ENCODE data around the gene TMEM132D.

Gene TMEM132D

DNA sequence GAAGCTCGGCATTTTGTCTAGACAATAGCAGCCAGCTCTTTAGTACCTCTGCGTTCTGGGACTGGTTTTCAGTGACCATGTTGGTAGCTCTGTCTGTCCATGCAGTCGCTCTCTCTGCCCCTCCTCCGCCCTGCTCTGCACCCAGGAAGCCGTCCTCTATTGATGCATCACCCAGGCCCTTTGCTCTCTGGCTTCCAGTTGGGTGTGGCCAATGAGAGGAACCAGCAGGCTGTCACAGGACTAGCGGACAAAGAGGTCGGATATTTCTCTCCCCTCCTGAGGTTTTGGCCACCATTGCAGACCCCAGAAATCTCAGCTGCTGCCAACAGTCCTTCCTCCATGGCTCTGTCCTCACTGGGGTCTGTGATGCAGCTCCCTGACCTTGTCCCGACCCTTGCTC, 180.6 kb downstream of the TMEM132D start:
- DNase-seq: no peak

DNA sequence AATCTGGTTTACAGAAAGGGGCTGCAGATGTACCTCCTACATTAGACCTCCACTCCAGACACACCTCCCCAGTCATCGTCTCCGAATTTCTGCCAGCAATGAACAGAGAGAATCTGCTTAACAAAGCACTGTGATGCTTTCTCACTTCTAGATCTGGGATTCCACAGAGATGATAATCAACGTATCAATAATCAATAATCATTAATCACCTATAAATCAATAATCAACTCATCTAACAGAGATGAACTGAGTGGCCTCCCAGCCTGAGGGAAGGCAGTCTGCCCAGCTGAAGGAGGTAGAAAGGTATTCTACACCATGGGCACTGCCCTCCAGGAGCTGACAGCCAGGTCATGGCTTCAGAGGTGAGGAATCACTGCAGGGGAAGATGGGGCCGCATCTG, 183.2 kb downstream of the TMEM132D start:
- no peak for DNase-seq

DNA sequence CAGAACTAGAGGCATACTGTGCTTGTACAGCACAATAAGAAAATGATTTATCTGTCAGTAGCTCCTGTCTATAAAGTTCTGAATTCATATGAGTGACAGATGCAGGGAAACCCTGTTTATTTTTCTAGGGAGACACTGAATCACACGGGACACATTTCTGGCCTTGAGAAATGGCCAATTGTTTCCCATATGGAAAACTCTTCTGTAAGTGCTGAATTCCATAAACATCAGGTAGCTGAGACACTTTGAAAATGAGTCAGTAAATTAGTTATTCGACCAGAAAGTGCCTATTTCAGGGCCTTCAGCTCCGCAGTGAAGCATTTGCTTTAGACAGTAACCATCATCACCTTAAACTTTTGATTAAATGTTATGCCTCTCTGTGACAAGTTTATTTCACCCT, 184.4 kb downstream of the TMEM132D start:
- DNase-seq: peak; percentile 15

DNA sequence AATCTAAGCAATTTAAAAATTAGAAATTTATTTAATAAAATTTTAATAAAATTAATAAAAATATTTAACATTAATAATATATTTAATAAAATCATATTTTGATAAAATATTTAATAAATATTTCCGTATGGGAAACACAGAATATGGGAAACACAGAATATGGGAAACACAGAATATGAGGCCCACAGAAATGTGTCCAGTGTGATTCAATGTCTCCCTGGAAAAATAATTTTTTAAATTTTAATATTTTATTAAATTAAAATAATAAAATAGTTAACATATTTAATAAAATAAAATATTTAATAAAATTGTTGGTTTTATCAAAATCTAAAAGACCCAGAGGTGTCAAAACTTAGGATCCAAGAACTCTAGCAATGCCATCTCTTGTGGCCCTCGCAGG, 186.4 kb downstream of the TMEM132D start:
- DNase-seq: no peak

DNA sequence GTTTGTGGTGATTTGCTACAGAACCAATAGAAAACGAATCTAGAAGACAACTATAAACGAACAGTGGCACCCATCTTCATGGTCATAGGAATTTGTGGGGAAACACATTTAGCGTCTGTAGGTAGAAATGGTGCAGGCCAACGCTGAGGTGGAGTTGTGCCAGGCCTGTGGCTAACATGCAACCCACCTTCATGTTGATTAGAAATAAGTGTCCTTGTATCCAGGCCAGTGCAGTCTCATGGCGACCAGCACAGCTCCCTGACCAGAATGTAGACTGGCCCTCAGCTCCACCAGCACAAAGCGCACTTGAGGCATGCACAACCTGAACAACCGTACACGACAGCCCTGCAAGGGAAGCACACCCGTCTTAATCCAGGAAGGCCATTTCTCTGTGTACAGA, 187.0 kb downstream of the TMEM132D start:
- no peak for DNase-seq

DNA sequence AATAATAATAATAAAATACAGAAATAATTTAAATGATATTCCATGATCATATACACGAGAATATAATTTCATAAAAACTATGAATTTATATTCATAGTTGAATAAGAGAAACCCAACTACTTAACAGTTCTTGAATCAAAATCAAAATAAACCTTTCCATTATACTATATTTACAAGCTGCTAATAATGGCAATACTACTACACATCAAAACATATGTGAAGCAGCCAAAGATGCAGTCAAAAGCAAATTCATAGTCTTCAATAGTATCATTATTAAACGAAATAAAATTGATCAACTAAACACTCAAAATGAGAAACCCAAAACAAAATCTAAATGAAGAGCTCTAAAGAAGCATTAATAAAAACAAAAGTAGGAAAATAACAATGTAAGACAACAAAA, 197.1 kb downstream of the TMEM132D start:
- DNase-seq: no peak

DNA sequence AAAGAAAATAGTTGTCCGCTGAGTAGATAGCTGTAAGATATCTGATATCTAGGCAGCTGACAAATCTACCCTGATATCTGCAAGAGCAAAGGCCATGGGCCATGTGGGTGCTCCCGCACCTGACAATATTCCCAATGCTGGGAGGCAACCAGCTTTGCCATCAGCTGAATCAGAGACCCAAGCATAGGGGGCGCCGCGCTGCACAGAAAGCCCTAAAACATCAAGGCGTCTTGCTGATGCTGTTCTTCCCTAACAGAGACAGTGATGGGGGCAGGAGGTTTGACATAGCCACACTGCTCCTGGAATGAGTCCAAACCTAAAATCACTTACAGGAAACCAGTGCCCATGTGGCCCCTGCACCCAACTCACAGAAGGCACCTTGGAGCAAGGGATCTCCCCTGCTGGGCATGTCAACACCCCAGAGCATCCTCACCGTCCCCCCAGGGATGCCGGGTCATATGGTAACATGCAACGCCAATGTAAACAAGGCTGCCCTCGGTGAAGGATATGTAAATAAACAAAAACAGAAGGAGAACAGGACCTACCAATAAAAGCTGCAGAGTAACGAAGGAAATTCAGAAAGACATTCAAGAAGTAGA, 199.5 kb downstream of the TMEM132D start:
- DNase-seq: no peak

DNA sequence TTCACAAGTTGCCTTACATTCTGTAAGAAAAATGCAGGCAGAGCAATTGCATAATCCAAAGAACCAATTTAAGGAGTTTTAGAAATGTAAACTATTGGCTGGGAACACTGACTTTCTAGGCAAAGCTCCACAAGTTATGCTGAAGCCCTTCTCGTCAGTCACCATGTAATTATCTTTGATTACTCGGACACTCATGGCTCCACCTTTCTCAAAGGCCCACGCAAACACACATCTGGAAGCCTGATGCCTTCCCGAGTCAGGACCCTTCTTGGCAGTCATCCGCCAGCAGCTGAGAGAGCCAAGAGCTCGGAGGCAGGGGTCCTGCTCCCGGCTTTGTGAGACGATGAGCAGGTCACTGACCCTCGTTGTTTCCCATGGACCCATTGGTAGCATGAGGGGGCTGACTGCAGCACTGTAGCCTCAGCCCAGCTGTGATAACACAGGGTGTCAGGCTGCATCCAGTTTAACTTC, 202.2 kb downstream of the TMEM132D start:
- DNase-seq: peak; percentile 58

DNA sequence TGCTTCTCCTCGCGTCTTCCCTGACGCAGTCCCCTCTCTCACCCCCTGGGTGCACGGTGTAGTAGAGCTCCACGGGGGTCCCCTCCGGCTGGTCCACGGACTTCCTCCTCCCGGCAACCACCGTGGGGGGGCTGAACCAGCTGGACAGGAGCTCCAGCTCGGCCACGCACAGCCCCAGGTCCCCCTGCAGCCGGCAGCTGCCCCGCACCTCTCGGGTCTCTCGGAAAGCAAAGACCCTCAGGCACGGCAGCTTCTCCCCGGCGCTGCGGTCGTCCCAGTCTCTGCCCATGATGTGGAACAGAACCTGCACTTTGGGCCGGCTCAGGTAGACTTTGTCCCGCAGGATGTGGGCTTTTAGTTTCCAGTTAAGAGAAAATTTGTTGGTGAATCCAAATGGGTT, 203.8 kb downstream of the TMEM132D start:
- no peak for DNase-seq

DNA sequence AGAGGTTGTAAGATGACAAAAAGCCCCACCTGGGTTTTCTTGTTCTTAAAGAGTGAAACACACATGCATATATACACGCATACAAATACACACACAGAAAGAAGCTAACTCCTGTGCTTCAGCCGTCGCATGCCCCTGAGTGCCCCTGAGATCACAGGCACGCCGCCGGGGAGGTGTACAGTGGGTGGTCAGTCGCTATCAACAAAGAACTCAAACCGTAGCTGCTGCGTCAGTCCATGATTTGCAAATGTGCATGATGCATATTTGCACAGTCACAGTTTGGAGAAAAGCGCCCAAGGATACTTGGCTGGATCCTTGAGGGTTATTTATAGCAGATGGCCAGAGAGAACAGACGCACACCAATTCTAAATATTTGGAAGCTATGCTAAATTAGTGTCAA, 206.9 kb downstream of the TMEM132D start:
- peak; percentile 71 for DNase-seq

DNA sequence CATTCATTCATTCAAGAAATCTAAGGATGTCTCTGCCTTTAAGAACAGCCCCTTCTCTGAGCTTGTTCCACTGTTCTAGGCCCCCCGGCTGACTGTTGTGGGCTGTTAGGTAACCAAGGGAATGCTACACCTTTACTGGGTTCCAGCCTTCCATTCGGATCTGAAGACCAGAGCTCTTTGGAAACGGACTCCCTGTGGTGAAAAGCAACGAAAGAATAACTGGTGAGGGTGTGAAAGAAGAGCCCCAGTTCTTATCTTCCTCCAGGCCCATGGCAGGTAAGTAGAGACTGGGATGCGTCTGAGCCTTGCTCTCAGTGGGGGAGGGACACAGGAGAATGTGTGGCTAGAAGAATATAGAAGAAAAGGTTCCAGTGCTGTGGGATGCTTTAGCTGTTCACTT, 207.4 kb downstream of the TMEM132D start:
- DNase-seq: no peak

DNA sequence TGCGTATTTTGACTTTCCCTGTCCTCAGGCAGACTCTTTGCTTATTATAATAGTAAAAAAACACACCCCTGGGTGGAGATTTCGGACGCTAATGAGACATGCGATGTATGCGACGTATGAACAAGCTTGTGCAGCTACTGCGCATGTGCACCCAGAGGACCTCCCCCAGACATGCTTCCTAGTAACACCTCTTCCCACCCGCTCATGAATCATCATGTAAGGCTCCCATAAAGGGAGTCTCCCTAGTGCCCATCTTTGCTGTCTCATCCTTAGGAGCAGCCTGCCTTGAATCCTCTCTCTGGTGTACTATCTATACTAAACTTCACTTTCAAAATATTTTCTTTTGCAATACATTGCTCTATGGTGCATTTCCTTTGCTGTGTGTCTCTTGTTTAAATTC, 210.1 kb downstream of the TMEM132D start:
- peak; percentile 26 for DNase-seq

DNA sequence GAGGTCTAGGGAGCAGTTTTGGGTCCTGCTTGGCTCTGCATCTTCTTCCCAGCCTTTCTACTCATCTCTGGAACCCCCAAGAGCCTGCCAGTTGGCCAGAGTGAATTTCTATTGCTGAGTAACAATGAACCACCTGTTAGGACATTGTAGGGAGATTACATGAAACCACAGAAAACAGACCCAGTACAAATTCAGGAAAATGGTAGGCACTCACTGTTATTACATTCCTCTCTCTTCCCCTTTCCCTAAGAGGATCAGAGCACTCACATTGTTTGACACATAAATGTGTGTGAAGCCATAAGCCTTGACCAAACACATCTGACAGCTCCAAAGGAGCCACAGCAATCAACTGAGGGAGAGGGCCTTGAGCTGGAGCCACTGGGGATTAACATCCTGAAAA, 216.1 kb downstream of the TMEM132D start:
- DNase-seq: no peak

DNA sequence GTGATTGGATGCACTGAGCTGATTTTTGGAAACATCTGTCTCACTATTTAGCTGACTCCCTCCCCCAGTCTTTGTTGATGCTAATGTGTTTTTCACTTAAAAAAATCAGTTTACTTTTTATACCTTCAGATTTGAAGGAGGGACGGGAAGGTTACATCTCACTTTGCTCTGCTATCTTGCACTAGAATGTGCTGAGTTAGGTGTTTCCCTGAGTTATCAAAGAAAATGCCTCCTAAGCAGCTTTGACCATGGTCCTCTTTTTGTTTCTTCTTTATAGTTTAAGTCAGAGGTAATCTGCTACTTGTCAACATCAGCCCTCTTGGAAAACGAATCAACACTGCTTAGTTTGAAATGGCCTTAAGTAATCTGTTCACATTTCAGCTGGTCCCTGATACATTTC, 222.0 kb downstream of the TMEM132D start:
- no peak for DNase-seq

DNA sequence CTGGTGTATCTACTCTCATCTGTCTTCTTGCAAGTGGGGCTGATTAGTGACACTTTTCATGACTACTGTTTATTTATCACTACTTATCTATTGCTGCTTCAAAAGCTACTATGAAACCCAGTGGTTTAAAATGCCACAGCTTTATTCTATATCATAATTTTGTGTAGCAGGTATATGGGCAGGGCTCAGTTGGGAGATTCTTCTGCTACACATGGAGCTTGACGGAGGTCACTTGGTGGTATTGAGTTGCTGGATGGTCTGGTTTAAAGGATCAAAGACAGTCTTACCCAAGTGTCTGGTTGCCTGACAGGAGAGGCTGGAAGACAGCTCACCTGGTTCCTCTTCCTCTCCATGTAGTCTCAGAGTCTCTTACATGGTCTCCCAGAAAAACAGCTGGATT, 222.7 kb downstream of the TMEM132D start:
- DNase-seq: no peak

DNA sequence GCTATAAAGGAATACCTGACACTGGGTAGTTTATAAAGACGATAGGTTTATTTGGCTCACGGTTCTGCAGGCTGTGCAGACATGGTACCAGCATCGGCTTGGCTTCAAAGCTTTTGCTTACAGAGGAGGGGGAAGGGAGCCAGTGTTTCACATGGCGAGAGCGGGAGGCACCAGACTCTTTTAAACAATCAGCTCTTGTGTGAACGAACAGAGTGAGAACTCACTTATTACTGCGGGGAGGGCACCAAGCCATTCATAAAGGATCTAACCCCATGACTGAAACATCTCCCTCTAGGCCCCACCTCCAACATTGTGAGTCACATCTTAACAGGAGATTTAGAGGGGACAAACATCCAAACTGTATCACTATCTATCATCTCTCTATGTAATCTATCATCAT, 227.4 kb downstream of the TMEM132D start:
- no peak for DNase-seq

DNA sequence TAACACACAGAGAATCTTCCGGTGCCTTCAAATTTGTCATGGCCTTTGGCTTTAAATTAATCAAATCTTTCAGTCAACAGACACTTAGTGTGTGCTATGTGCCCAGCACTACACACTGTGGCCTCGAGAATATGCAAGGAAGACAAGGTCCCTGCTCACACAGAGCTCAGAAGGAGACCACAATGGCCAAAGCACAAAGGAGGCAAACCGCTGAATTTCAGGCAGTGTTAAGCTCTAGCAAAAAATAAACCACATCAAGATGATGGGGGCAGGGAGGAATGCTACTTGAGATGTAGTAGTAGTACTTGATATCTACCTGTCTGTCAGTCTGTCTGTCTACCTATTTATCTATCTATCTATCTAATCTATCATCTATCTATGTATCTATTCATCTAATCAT, 227.9 kb downstream of the TMEM132D start:
- no peak for DNase-seq

DNA sequence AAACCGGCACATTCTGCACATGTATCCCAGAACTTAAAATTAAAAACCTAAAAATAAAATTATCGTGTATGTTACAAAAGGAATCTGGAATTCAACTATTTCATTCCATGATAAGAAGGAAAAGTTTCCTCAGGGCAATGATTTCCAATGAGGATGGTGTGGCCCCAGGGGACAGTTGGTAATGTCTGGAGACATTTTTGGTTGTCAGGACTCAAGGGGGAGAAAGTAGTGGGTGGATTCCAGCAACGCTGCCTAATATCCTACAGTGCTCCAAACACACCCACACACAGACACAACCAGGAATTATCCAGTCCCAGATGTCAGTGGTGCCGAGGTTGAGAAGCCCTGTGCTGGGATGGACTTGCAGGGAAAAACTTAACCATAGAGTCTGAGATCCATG, 228.3 kb downstream of the TMEM132D start:
- DNase-seq: peak; percentile 68

DNA sequence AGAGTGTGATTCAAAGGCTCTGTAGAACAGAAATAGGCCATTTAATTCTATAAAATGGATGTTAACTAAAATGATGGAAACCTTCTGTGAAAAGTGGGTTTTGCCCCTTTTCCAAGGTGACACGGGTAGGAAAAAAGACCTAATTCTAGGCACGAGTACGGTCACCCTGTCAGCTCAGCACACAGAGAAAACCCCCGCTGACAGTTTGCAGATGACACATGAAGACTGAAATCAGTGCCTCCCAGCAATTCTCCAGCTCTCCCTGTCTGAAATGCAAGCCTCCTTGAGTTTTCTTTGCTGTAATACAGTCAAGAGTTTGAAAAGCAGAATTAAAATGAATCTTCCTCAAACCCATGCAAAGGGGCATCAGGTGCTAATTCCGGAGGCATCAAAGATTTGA, 230.0 kb downstream of the TMEM132D start:
- DNase-seq: no peak

DNA sequence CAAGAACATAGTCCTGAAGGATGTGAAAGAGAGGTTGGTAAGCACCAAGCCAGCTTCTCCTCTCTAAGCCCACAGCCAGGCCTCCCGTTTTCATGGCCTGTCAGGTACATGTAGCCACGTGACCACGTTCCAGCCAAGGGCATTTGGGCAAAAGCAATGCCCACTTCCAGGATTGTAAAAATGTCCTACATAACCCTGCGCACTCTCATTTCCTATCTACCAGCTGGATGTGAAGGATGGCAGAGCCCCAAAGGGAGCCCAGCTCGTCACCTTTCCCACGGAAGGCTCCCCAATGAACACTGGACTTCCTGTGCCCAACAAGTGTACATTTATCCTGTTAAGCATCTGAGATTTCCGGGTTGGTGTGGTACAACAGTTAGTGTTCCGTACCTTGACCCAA, 231.7 kb downstream of the TMEM132D start:
- no peak for DNase-seq

DNA sequence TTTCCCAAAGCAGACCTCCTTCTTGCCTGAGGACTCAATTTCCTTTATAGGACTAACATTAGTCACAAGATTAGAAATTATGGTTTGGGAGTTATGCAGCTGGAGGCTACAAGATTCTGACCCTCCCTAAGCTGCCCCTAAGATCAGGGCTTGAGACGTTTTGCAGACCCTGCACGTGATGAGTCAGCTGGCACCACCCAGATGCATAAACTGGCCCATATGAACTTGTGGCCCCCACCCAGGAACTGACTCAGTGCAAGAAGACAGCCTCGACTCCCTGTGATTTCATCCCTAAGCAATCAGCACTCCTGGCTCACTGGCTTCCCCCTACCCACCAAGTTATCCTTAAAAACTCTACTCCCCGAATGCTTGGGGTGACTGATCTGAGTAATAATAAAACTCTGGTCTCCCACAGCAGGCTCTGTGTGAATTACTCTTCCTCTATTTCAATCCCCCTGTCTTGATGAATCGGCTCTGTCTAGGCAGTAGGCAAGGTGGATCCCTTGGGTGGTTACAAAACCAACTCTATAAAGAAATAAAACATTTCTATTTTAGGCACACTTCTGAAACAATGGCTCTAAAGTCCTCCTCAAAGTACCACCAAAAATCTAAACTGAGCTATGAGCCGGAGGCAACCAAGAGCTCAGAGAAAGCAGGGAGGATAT, 233.4 kb downstream of the TMEM132D start:
- peak; percentile 74 for DNase-seq

DNA sequence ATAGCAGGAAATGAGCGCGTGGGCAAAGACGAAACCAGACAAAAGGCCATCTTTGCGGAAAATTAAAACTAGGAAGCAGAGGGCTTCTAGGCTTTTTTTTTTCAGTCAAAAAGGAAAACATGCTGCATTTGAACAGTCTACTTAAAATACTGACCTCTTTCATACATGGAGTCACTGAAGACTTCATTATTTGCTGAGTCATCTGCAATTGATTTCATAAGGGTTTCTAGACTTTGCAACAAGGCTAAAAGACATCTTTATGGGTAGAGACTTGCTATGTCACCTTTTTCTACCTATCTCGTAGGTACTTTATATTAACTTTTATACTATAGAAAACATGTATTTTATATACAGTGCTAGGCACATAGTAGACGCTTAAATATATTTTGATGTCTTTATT, 238.4 kb downstream of the TMEM132D start:
- DNase-seq: peak; percentile 26

DNA sequence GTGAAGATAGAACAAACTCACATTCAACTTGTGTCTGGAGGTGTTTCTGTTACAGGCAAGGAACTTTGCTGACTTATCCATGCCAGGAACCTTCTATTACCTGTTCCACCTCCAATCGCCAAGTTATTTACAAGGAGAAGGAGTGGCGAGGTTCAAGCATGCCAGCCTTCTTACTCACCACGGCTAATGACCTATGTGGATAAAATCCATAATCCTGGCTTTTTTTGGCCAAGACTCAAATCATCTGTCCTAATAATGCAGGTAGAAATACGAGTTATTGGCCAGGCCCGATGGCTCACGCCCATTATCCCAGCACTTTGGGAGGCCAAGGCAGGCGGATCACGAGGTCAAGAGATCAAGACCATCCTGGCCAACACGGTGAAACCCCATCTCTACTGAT, 241.6 kb downstream of the TMEM132D start:
- DNase-seq: no peak

DNA sequence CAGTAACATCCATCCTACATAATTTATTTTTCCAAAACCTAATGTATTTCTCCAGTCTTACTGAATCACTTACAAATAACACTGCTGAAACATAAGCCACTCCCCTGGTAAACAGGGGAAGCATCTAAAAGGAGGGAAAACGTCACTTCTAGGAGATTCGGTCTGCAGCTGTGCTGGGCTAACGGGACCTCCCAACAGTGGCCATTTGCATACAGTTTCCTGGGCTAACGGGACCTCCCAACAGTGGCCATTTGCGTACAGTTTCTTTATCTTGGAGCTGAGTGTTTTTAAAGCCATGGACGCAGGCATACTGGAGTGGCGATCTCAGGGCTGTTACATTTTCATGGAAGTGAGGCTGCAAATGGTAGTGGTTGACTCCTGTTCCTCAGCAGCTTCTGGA, 242.9 kb downstream of the TMEM132D start:
- no peak for DNase-seq
